Thyroid gland (tissue), 4 donors: ENCODE data around the gene SMG6. TPM values are rescaled to one million over a fixed set of nuclear protein-coding genes. Genes with fewer than 3 reads are reported as not detected.

Experiments
- DNase-seq, 2 donors: peaks; one replicate each; pipeline ENCODE4 v3.0.0-alpha.2; 2019
- H3K27ac ChIP-seq, 3 donors: fragments of 200-600 bp; sonication (generic); 1 replicate in 2 of 3; 2 replicates in 1 of 3; pipeline ENCODE4 v1.5.1; 2016 to 2019; ENCODE audit warnings: mild to moderate bottlenecking in 1 of 3, moderate library complexity in 1 of 3
- H3K27me3 ChIP-seq: fragments of 200-600 bp; sonication (generic); one replicate; pipeline ENCODE4 v1.5.1; 2019
- H3K36me3 ChIP-seq, 2 donors: fragments of 200-600 bp; sonication (generic); one replicate each; pipeline ENCODE4 v1.5.1; 2016 to 2019
- H3K4me1 ChIP-seq, 2 donors: fragments of 200-600 bp; sonication (generic); one replicate each; pipeline ENCODE4 v1.5.1; 2017 to 2019
- H3K4me3 ChIP-seq, 3 donors: fragments of 200-600 bp; sonication (generic); replicated peaks in 1 of 3; 1 replicate in 2 of 3; 2 replicates in 1 of 3; pipeline ENCODE4 v1.5.1; 2016; ENCODE audit warnings: mild to moderate bottlenecking in 1 of 3
- H3K9me3 ChIP-seq: fragments of 200-600 bp; sonication (generic); one replicate; pipeline ENCODE4 v1.5.1; 2017
- CTCF ChIP-seq, 6 experiments: fragments of 200-600 bp in 3 of 6; fragments of 450-650 bp in 3 of 6; sonication (generic) in 3 of 6; IDR thresholded peaks; one replicate each; pipeline ENCODE4 v1.5.1; 2016 to 2019; ENCODE audit warnings: antibody characterized with exemption in 6 of 6, mild to moderate bottlenecking in 2 of 6, inconsistent platforms in 1 of 6, moderate library complexity in 1 of 6
- POLR2A ChIP-seq, 2 donors: fragments of 450-650 bp; IDR thresholded peaks; one replicate each; pipeline ENCODE4 v1.6.1; 2017; ENCODE audit warnings: antibody characterized with exemption in 2 of 2, mild to moderate bottlenecking in 2 of 2, moderate library complexity in 1 of 2
- WGBS, 2 donors: methylation state at CpG; one replicate each; pipeline ENCODE4 v1.1.5; 2017; 5-methylcytosine and 5-hydroxymethylcytosine counted together
- intact Hi-C: fragments of 100-400 bp; cut with DNase I; formaldehyde crosslinking; loops from one replicate; pipeline ENCODE4 v1.15.1; 2023
- total RNA-seq, 4 donors: library from RNA; depleted of rRNA; stranded (reverse); fragments of >200 nt; gene quantifications; one replicate each; pipeline ENCODE4 v1.2.3, GENCODE V29; 2016

SMG6 gene
- total RNA-seq, 4 donors from 2014 or later, result 26.0 to 35.9 (median 32.9) TPM

- Histone ChIP-seq H3K27ac (no peak overlapping the region), H3K4me1 (no peaks in the 10 kb centered on the region), H3K36me3 (peaks cover 0 to 4% of the 10 kb centered on the region in 2 donors), H3K4me3 (no peak overlapping the region), H3K27me3 (no peaks in the 10 kb centered on the region), H3K9me3 (no peaks in the 10 kb centered on the region)
- 91 to 92% methylated on average over 10 of the region's 10 CpGs for WGBS, 2 donors
- no peak for TF ChIP-seq POLR2A (IDR thresholded peaks at IDR 0.05)
- TF ChIP-seq CTCF (IDR thresholded peaks at IDR 0.05), result no peak
- no peak for DNase-seq
- intact Hi-C loops, result no loop called here
These were observed 40.9 kb upstream of the SMG6 start for GRCh38 chr17:2344528-2344927.

GRCh38 chr17:2343421-2343820, 39.8 kb upstream of the SMG6 start:
- Histone ChIP-seq H3K9me3 (no peaks in the 10 kb centered on the region), H3K27ac (no peak overlapping the region), H3K4me1 (peaks cover 0 to under 1% of the 10 kb centered on the region in 2 donors), H3K27me3 (no peaks in the 10 kb centered on the region), H3K36me3 (peaks cover 0 to 4% of the 10 kb centered on the region in 2 donors), H3K4me3 (no peak overlapping the region)
- DNase-seq, result no peak
- WGBS, 2 donors, result 68% methylated on average over 5 of the region's 5 CpGs
- no peak for TF ChIP-seq POLR2A (IDR thresholded peaks at IDR 0.05)
- TF ChIP-seq CTCF (IDR thresholded peaks at IDR 0.05), result no peak
- intact Hi-C loops, result no loop called here

GRCh38 chr17:2338315-2338657, 34.7 kb upstream of the SMG6 start:
- Histone ChIP-seq H3K27ac (peak overlapping the region in 2 of 3 donors; percentile 39 to 84), H3K4me3 (peak overlapping the region in 1 of 3 donors; percentile 97), H3K27me3 (no peaks in the 10 kb centered on the region), H3K9me3 (no peaks in the 10 kb centered on the region), H3K36me3 (peaks cover 19% of the 10 kb centered on the region in 2 donors), H3K4me1 (peaks cover 8 to 10% of the 10 kb centered on the region in 2 donors)
- intact Hi-C loops, result no loop called here
- no peak for TF ChIP-seq CTCF (IDR thresholded peaks at IDR 0.05)
- TF ChIP-seq POLR2A (IDR thresholded peaks at IDR 0.05), result no peak
- WGBS, 2 donors, result 16 to 24% methylated on average over 4 to 5 of the region's 5 CpGs
- DNase-seq, result no peak

GRCh38 chr17:2337544-2338314, 34.1 kb upstream of the SMG6 start:
- Histone ChIP-seq H3K27ac (peak overlapping the region; percentile 39 to 84 (median 60)), H3K4me3 (peak overlapping the region; percentile 69 to 97 (median 77)), H3K27me3 (no peaks in the 10 kb centered on the region), H3K9me3 (no peaks in the 10 kb centered on the region), H3K36me3 (peaks cover 23 to 24% of the 10 kb centered on the region in 2 donors), H3K4me1 (peaks cover 8 to 10% of the 10 kb centered on the region in 2 donors)
- 3 to 4% methylated on average over 8 to 19 of the region's 92 CpGs for WGBS, 2 donors
- intact Hi-C loops, result no loop called here
- peak; percentile 68 to 70 for DNase-seq
- TF ChIP-seq CTCF (IDR thresholded peaks at IDR 0.05) (no peak), POLR2A (IDR thresholded peaks at IDR 0.05) (peak in 1 of 2 donors; percentile 59)

- H3K27me3 ChIP-seq, result no peaks in the 10 kb centered on the region
- intact Hi-C loops, result no loop called here
- TF ChIP-seq CTCF (IDR thresholded peaks at IDR 0.05), result no peak
- DNase-seq, result peak; percentile 64 to 65
- WGBS, 2 donors, result 0 to 3% methylated on average over 7 to 8 of the region's 77 CpGs
- H3K36me3 ChIP-seq, result peaks cover 26 to 31% of the 10 kb centered on the region in 2 donors
- no peaks in the 10 kb centered on the region for H3K9me3 ChIP-seq
- peak within 1 kb of the TSS; percentile 50 to 84 (median 60) for H3K27ac ChIP-seq
- H3K4me3 ChIP-seq, result peak within 1 kb of the TSS; percentile 77 to 97 (median 96)
- H3K4me1 ChIP-seq, result peaks cover 8 to 10% of the 10 kb centered on the region in 2 donors
These were observed 33.4 kb upstream of the SMG6 start, which contains the start of gene SGSM2 for GRCh38 chr17:2336852-2337543. Gene SGSM2 (plus strand): TSS chr17:2337501. CDS start chr17:2337689, 188 bp downstream.
